ENCODE results near the gene TPP1.
A peak's percentile ranks its signal among the peaks of the same experiment; 100 is the strongest.

TPP1 gene

GRCh38 chr11:6622261-6623171 is 3.3 kb upstream of the TPP1 start:
- no peak for TF ChIP-seq CTCF (IDR thresholded peaks at IDR 0.05; ENCODE audit: low read depth, low read length)
- no peaks in the 10 kb centered on the region for H3K4me1 ChIP-seq
- no peak overlapping the region for H3K4me3 ChIP-seq (ENCODE audit: low read depth, low read length)
- no peaks in the 10 kb centered on the region for H3K27me3 ChIP-seq
- no peak for DNase-seq
- no peaks in the 10 kb centered on the region for H3K9me3 ChIP-seq
- H3K36me3 ChIP-seq, result no peaks in the 10 kb centered on the region

GRCh38 chr11:6621711-6622211 is 2.5 kb upstream of the TPP1 start:
- no peak for DNase-seq
- TF ChIP-seq CTCF (IDR thresholded peaks at IDR 0.05; ENCODE audit: low read depth, low read length), result no peak
- Histone ChIP-seq H3K4me1 (no peaks in the 10 kb centered on the region), H3K4me3 (ENCODE audit: low read depth, low read length) (no peak overlapping the region), H3K27me3 (no peaks in the 10 kb centered on the region), H3K36me3 (no peaks in the 10 kb centered on the region), H3K9me3 (no peaks in the 10 kb centered on the region)

GRCh38 chr11:6620636-6621035 is 1.4 kb upstream of the TPP1 start:
- Histone ChIP-seq H3K27me3 (no peaks in the 10 kb centered on the region), H3K4me3 (ENCODE audit: low read depth, low read length) (no peak overlapping the region), H3K36me3 (no peaks in the 10 kb centered on the region), H3K4me1 (no peaks in the 10 kb centered on the region), H3K9me3 (no peaks in the 10 kb centered on the region)
- TF ChIP-seq CTCF (IDR thresholded peaks at IDR 0.05; ENCODE audit: low read depth, low read length), result no peak
- DNase-seq, result no peak

- Histone ChIP-seq H3K36me3 (no peaks in the 10 kb centered on the region), H3K4me1 (no peaks in the 10 kb centered on the region), H3K4me3 (ENCODE audit: low read depth, low read length) (peak overlapping the region; percentile 84), H3K9me3 (no peaks in the 10 kb centered on the region), H3K27me3 (no peaks in the 10 kb centered on the region)
- DNase-seq, result no peak
- TF ChIP-seq CTCF (IDR thresholded peaks at IDR 0.05; ENCODE audit: low read depth, low read length), result no peak
These were observed 862 bp downstream of the TPP1 start for GRCh38 chr11:6618117-6619003.

GRCh38 chr11:6617315-6617781 is 1.9 kb downstream of the TPP1 start:
- H3K9me3 ChIP-seq, result no peaks in the 10 kb centered on the region
- H3K36me3 ChIP-seq, result no peaks in the 10 kb centered on the region
- H3K4me3 ChIP-seq (ENCODE audit: low read depth, low read length), result no peak overlapping the region
- TF ChIP-seq CTCF (IDR thresholded peaks at IDR 0.05; ENCODE audit: low read depth, low read length), result no peak
- no peaks in the 10 kb centered on the region for H3K4me1 ChIP-seq
- no peaks in the 10 kb centered on the region for H3K27me3 ChIP-seq
- DNase-seq, result no peak

All from BE2C (cell line).